K562 (cell line): ENCODE measurements around the gene VSX2. TPM values are rescaled to one million over a fixed set of nuclear protein-coding genes. Genes with fewer than 3 reads are reported as not detected.

Experiments used
- ATAC-seq: fragments of 200-7000 bp; cut with Tn5 transposase; 3 replicates; pipeline ENCODE4 v1.9.1; 2020; ENCODE audit warnings: moderate library complexity
- BruUV-seq: library from RNA; stranded (reverse); fragments of 400-500 nt; replicated peaks from 2 replicates; lab custom pipeline; 2021; lab: Mats Ljungman, UMichigan
- CTCF ChIA-PET: fragments of 300-600 bp; formaldehyde crosslinking; extraction: SDS; loops from one replicate; lab custom pipeline; 2021; ENCODE audit warnings: low intra/inter-chr PET ratio; lab: Yijun Ruan, JAX
- POLR2A ChIA-PET: fragments of 300-600, 350-650 bp; sonication (Branson Sonifier 250); formaldehyde crosslinking; extraction: SDS; loops from one replicate; lab custom pipeline; 2021; ENCODE audit warnings: antibody characterized with exemption, inconsistent platforms; lab: Yijun Ruan, JAX
- DNase-seq, 4 experiments: peaks; one replicate each; pipeline versions ENCODE4 v3.0.0 to v3.0.0-alpha.2; 2011 to 2018; ENCODE audit warnings: low spot score in 3 of 4, mixed read lengths in 3 of 4; ENCODE audit errors: extremely low read depth in 1 of 4
- FAIRE-seq: peaks from 2 replicates; lab custom pipeline; 2011; peaks lifted over from hg19 to GRCh38; lab: Jason Lieb, UNC
- H2AFZ ChIP-seq: 2 replicates; pipeline ENCODE4 v1.6.0; 2011; ENCODE audit warnings: low read depth, low read length, control low read depth, inconsistent platforms
- H3K27ac ChIP-seq: fragments of 200-600 bp; 3 replicates; pipeline ENCODE4 v1.8.0; 2011; ENCODE audit warnings: low read depth, mild to moderate bottlenecking, control low read depth, inconsistent platforms, low read length, moderate library complexity, mixed read lengths; ENCODE audit errors: extremely low read depth
- H3K27me3 ChIP-seq, 2 experiments: fragments of 300-600 bp in 1 of 2; 2 replicates in 1 of 2; 3 replicates in 1 of 2; pipeline versions ENCODE4 v1.6.0 to v1.8.0; 2011; ENCODE audit warnings: inconsistent platforms in 2 of 2, low read length in 2 of 2, mild to moderate bottlenecking in 1 of 2, mixed read lengths in 1 of 2, moderate library complexity in 1 of 2; ENCODE audit not compliant: control insufficient read depth in 2 of 2, insufficient read depth in 2 of 2
- H3K36me3 ChIP-seq: fragments of 300-600 bp; 3 replicates; pipeline ENCODE4 v1.8.0; 2011; ENCODE audit warnings: mild to moderate bottlenecking, low read length, inconsistent platforms; ENCODE audit not compliant: control insufficient read depth, insufficient read depth
- H3K4me1 ChIP-seq, 2 experiments: fragments of 200-600 bp in 1 of 2; replicated peaks in 1 of 2; 2 replicates in 1 of 2; 3 replicates in 1 of 2; pipeline versions ENCODE4 v1.5.1 to v1.8.0; 2011; ENCODE audit warnings: inconsistent platforms in 2 of 2, low read length in 2 of 2, mild to moderate bottlenecking in 1 of 2, mixed read lengths in 1 of 2, moderate library complexity in 1 of 2; ENCODE audit not compliant: control insufficient read depth in 2 of 2, insufficient read depth in 2 of 2
- H3K4me2 ChIP-seq: 2 replicates; pipeline ENCODE4 v1.6.1; 2011; ENCODE audit warnings: low read length, control low read depth, inconsistent platforms, mixed read lengths; ENCODE audit not compliant: insufficient read depth
- H3K4me3 ChIP-seq: fragments of 200-600 bp; sonication (generic), shearing (Covaris generic); 2 replicates; pipeline ENCODE4 v1.5.1; 2016; ENCODE audit warnings: control low read depth, inconsistent platforms
- H3K79me2 ChIP-seq: fragments of 200-600 bp; 3 replicates; pipeline ENCODE4 v1.8.0; 2011; ENCODE audit warnings: low read length, inconsistent platforms; ENCODE audit not compliant: control insufficient read depth, insufficient read depth
- H3K9ac ChIP-seq, 2 experiments: 2 replicates each; pipeline versions ENCODE4 v1.6.0 to v1.6.1; 2011; ENCODE audit warnings: low read depth in 2 of 2, low read length in 2 of 2, control low read depth in 1 of 2, inconsistent platforms in 1 of 2, mild to moderate bottlenecking in 1 of 2, mixed read lengths in 1 of 2; ENCODE audit not compliant: insufficient read depth in 1 of 2
- H3K9me1 ChIP-seq: one replicate; pipeline ENCODE4 v1.6.0; 2011; ENCODE audit warnings: inconsistent platforms, mild to moderate bottlenecking, low read length, moderate library complexity; ENCODE audit not compliant: control insufficient read depth, insufficient read depth
- H3K9me3 ChIP-seq: replicated peaks from 2 replicates; pipeline ENCODE4 v1.5.1; 2011; ENCODE audit warnings: low read depth, low read length, inconsistent platforms; ENCODE audit not compliant: control insufficient read depth, insufficient read depth
- H4K20me1 ChIP-seq: replicated peaks from 2 replicates; pipeline ENCODE4 v1.6.1; 2011; ENCODE audit warnings: low read length, inconsistent platforms, mixed read lengths; ENCODE audit not compliant: control insufficient read depth, insufficient read depth
- FUS ChIP-seq: fragments of 200-400 bp; formaldehyde crosslinking; optimal IDR thresholded peaks from 2 replicates; pipeline ENCODE3; 2017; ENCODE audit warnings: low read depth, low read length
- MCM5 ChIP-seq: fragments of 450-650 bp; IDR thresholded peaks from 2 replicates; pipeline ENCODE4 v1.6.1; 2016; ENCODE audit warnings: low read depth
- MYBL2 ChIP-seq, 2 experiments: fragments of 450-650 bp in 1 of 2; sonication (generic) in 1 of 2; formaldehyde crosslinking in 1 of 2; IDR thresholded peaks; 2 replicates each; pipeline versions ENCODE4 v1.6.1 to v1.8.1; 2017 to 2022; ENCODE audit warnings: borderline replicate concordance in 1 of 2, inconsistent platforms in 1 of 2, low read depth in 1 of 2, mild to moderate bottlenecking in 1 of 2, missing genetic modification reagents in 1 of 2, moderate library complexity in 1 of 2
- SIN3A ChIP-seq, 2 experiments: fragments of 150-350 bp in 1 of 2; IDR thresholded peaks; 2 replicates each; pipeline ENCODE4 v1.6.1; 2011 to 2016; ENCODE audit warnings: borderline replicate concordance in 2 of 2, low read depth in 2 of 2, low read length in 2 of 2, mild to moderate bottlenecking in 2 of 2, moderate library complexity in 2 of 2; ENCODE audit not compliant: control insufficient read depth in 1 of 2
- SRSF1 ChIP-seq: fragments of 200-400 bp; formaldehyde crosslinking; IDR thresholded peaks from 2 replicates; pipeline ENCODE4 v1.6.1; 2017; ENCODE audit warnings: mild to moderate bottlenecking, low read depth, low read length, moderate library complexity
- TRIM28 ChIP-seq: fragments of 450-650 bp; IDR thresholded peaks from 2 replicates; pipeline ENCODE4 v1.6.1; 2017
- ZFP36 ChIP-seq: fragments of 150-350 bp; IDR thresholded peaks from 2 replicates; pipeline ENCODE4 v1.6.1; 2018; ENCODE audit warnings: low read length, low read depth; ENCODE audit not compliant: partially characterized antibody
- WGBS: fragments of 100-300 bp; shearing (Covaris generic); methylation state at CpG from one replicate; pipeline ENCODE4 v1.1.6; 2016; ENCODE audit warnings: low coverage, mixed read lengths; ENCODE audit not compliant: insufficient coverage; ENCODE audit errors: missing lambda C conversion rate; 5-methylcytosine and 5-hydroxymethylcytosine counted together
- in situ Hi-C: fragments of 300-500 bp; cut with MboI; formaldehyde crosslinking; loops from 4 replicates; pipeline ENCODE4 v1.15.0; 2018; ENCODE audit warnings: inconsistent platforms, mixed read lengths
- intact Hi-C: fragments of 100-400 bp; cut with micrococcal nuclease; formaldehyde crosslinking; loops from 2 replicates; pipeline ENCODE4 v1.14.2; 2022
- polyA plus RNA-seq, 8 experiments: library from polyadenylated mRNA; depleted of rRNA in 4 of 8; stranded (reverse) in 5 of 8; unstranded in 3 of 8; fragments of >200 nt; fragmentation: Nextera tagmentation in 2 of 8; fragmentation: Illumina TruSeq in 1 of 8; extraction: Ambion mirVana in 2 of 8; extraction: Trizol in 1 of 8; gene quantifications; 2 replicates each; pipeline versions ENCODE4 v1.2.1 to v1.2.3, GENCODE V29; 2011 to 2014; ENCODE audit warnings: inconsistent platforms in 1 of 8, missing spikeins in 1 of 8
- total RNA-seq, 7 experiments: library from RNA; depleted of rRNA in 6 of 7; stranded (reverse); fragments of >200 nt in 6 of 7; fragmentation: Illumina TruSeq in 2 of 7; extraction: Trizol in 2 of 7; gene quantifications; 2 replicates each; pipeline versions ENCODE4 v1.2.1 to v1.2.3, GENCODE V29; 2011 to 2021; ENCODE audit warnings: low replicate concordance in 1 of 7
- TF ChIP-seq, protein P1 (sequence below), 2 experiments: fragments of 250-450 bp in 1 of 2; fragments of 450-650 bp in 1 of 2; sonication (Bioruptor Pico) in 1 of 2; IDR thresholded peaks; 2 replicates each; pipeline versions ENCODE4 v1.6.1 to v1.8.0; 2016 to 2021; ENCODE audit warnings: mild to moderate bottlenecking in 2 of 2, moderate library complexity in 2 of 2, missing compliant biosample characterization in 1 of 2, missing genetic modification characterization in 1 of 2

The VSX2 gene
- total and polyA plus RNA-seq, 9 of the 15 experiments (the other 6 are each of a cell fraction or from before 2014, with no cell fraction given): 0.04 TPM; not detected in 8

DNA sequence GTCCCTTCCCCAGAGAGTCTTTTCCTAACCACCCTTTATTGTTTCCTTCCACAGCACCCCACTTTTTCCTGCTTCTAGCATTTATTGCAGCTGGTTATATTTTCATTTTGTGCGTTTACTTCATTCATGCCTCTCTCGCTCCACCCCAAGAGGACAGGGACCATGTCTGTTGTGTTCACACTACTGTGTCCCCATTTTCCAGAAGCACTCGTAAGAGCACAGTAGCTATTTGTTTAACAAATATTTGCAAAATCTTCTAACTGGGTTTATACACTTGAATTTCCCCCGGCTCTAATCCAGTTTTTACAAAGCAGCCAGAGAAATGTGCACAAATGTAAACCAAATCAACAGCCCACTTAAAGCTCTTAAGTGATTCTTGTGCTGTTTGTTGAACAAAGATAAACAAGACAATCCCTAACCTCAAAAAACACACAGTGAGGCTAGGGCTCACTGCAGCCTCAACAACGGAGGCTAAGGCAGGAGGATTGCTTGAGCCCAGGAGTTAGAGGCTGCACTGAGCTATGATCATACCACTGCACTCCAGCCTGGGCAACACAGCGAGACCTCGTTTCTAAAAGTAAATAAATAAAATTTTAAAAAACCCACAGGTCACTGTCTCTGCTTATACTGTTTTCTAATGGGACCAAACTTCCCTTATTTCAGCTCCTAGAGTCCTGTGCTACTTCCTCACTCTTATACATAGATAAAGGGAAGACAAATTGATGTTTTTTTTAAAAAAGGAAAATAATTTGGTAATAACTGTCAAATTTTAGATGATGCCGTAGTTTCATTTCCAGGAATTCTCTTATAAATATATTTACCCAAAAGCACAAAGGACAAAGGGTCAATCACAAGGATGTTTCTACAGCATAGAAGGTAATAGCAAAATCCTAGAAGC is 70.1 kb downstream of the VSX2 start:
- no peak overlapping the region for H3K9ac ChIP-seq
- intact Hi-C loops (no loop called here), in situ Hi-C loops (no loop called here)
- ATAC-seq (no peak), DNase-seq (no peak), FAIRE-seq (no peak)
- no peaks in the 10 kb centered on the region for H3K36me3 ChIP-seq
- no peak overlapping the region for H2AFZ ChIP-seq
- 27% methylated on average over 8 of the region's 8 CpGs for WGBS
- no peaks in the 10 kb centered on the region for H3K9me1 ChIP-seq
- TF ChIP-seq, protein P1, sequence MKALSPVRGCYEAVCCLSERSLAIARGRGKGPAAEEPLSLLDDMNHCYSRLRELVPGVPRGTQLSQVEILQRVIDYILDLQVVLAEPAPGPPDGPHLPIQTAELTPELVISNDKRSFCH (CRISPR knock-in tag; IDR thresholded peaks at IDR 0.05): no peak
- TF ChIP-seq, protein P1 (tag; IDR thresholded peaks at IDR 0.05): no peak
- no peak for TF ChIP-seq SIN3A (IDR thresholded peaks at IDR 0.05; ENCODE audit: borderline replicate concordance in 2 of 2, control insufficient read depth in 1 of 2, low read depth in 2 of 2, low read length in 2 of 2)
- no peak for TF ChIP-seq TRIM28
- no peak for TF ChIP-seq FUS
- no peak for TF ChIP-seq SRSF1
- TF ChIP-seq ZFP36: no peak
- no peak for TF ChIP-seq MCM5
- no peak for TF ChIP-seq MYBL2 (IDR thresholded peaks at IDR 0.05; ENCODE audit: low read depth)
- TF ChIP-seq MYBL2 (CRISPR knock-in tag; IDR thresholded peaks at IDR 0.05; ENCODE audit: borderline replicate concordance): no peak
- no peaks in the 10 kb centered on the region for H3K79me2 ChIP-seq
- ChIA-PET CTCF (no interaction called here), POLR2A (interaction anchor here (0.5 to 0.9 kb wide), 3 partner anchors 25 to 193 kb away, joined by 3 read pairs; no protein-coding TSS in a partner anchor)
- no peak overlapping the region for H3K4me2 ChIP-seq
- no peaks in the 10 kb centered on the region for H3K4me1 ChIP-seq
- H3K27me3 ChIP-seq: no peaks in the 10 kb centered on the region; a peak in 2 of 5 replicates
- H3K27ac ChIP-seq: no peak overlapping the region
- no peaks in the 10 kb centered on the region for H4K20me1 ChIP-seq
- BruUV-seq: no TSS peak
- H3K4me3 ChIP-seq: no peak overlapping the region
- H3K9me3 ChIP-seq: no peaks in the 10 kb centered on the region
